Body of pancreas (tissue), 4 donors: ENCODE results near the gene ZBTB46. TPM values are rescaled to one million over a fixed set of nuclear protein-coding genes. Genes with fewer than 3 reads are reported as not detected.

Experiments used
- ATAC-seq: fragments of 150-250 bp; one replicate; pipeline ENCODE4 v1.9.1; 2016
- DNase-seq, 4 donors: peaks; one replicate each; pipeline ENCODE4 v3.0.0-alpha.2; 2019
- H3K27ac ChIP-seq, 4 donors: fragments of 200-600 bp; sonication (generic); 1 replicate in 3 of 4; 2 replicates in 1 of 4; pipeline versions ENCODE4 v1.5.1 to v1.6.1; 2016 to 2019; ENCODE audit warnings: mild to moderate bottlenecking in 1 of 4, mixed read lengths in 1 of 4, moderate library complexity in 1 of 4
- H3K27me3 ChIP-seq, 2 donors: fragments of 200-600 bp; sonication (generic); one replicate each; pipeline ENCODE4 v1.6.0; 2016; ENCODE audit warnings: mild to moderate bottlenecking in 1 of 2
- H3K36me3 ChIP-seq, 2 donors: fragments of 200-600 bp; sonication (generic); replicated peaks in 1 of 2; 2 replicates each; pipeline ENCODE4 v1.5.1; 2016; ENCODE audit warnings: low read depth in 2 of 2; ENCODE audit not compliant: insufficient read depth in 1 of 2
- H3K4me1 ChIP-seq: fragments of 200-600 bp; sonication (generic); one replicate; pipeline ENCODE4 v1.6.0; 2016
- H3K4me3 ChIP-seq, 2 donors: fragments of 200-600 bp; sonication (generic); 1 replicate in 1 of 2; 2 replicates in 1 of 2; pipeline ENCODE4 v1.5.1; 2016 to 2019
- H3K9me3 ChIP-seq, 3 donors: fragments of 200-600 bp; sonication (generic); 1 replicate in 2 of 3; 2 replicates in 1 of 3; pipeline ENCODE4 v1.5.1; 2016
- POLR2A ChIP-seq, 3 donors: fragments of 450-650 bp; IDR thresholded peaks; one replicate each; pipeline ENCODE4 v1.6.1; 2016; ENCODE audit warnings: antibody characterized with exemption in 3 of 3, mild to moderate bottlenecking in 2 of 3
- WGBS, 2 donors: methylation state at CpG; one replicate each; pipeline ENCODE4 v1.1.5; 2017; 5-methylcytosine and 5-hydroxymethylcytosine counted together
- intact Hi-C: fragments of 100-400 bp; cut with DNase I; formaldehyde crosslinking; loops from one replicate; pipeline ENCODE4 v1.15.1; 2023
- total RNA-seq, 2 donors: library from RNA; depleted of rRNA; stranded (reverse); fragments of >200 nt; gene quantifications; one replicate each; pipeline ENCODE4 v1.1.0, GENCODE V29; 2016
- TF ChIP-seq, protein P1 (sequence below), 7 experiments: fragments of 450-650 bp in 4 of 7; fragments of 200-600 bp in 3 of 7; sonication (generic) in 3 of 7; IDR thresholded peaks; one replicate each; pipeline ENCODE4 v1.5.1; 2016 to 2019; ENCODE audit warnings: antibody characterized with exemption in 7 of 7

Gene ZBTB46
- total RNA-seq, 2 donors from 2014 or later = 4.3 to 5.4 TPM

DNA sequence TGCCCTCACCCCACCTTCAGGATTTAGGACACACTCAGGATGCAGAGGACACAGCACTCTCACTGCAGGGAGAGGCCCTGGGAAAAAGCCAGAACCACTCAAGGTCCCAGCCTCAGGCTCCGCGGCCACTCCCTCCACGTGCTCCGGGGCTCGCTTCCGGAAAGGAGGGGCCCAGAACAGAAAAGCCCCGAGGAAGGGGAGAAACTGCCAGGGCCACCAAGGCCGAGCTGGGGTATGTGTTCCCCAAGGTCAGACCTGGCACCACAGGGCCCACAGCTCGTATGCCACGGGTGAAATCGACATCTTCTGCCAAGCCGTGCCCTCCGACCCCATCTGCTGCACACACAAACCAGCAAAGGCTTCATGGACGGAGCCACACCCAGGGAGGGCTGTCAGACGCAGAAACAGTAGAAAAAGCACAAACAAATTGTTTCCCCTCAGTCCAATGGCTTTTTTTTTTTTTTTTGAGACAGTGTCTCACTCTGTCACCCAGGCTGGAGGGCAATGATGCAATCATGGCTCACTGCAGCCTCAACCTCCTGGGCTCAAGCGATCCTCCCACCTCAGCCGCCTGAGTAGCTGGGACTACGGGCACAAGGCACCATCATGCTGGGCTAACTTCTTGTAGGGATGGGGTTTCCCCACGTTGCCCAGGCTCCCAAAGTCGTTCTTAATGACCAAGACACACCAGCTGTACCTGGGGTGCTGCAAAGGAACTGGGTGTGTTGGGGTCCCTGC is 58.1 kb downstream of the ZBTB46 start:
- no peak for DNase-seq
- Histone ChIP-seq H3K36me3 (no peaks in the 10 kb centered on the region), H3K9me3 (no peaks in the 10 kb centered on the region), H3K27me3 (no peaks in the 10 kb centered on the region), H3K27ac (no peak overlapping the region), H3K4me1 (no peaks in the 10 kb centered on the region), H3K4me3 (no peak overlapping the region)
- TF ChIP-seq, protein P1, sequence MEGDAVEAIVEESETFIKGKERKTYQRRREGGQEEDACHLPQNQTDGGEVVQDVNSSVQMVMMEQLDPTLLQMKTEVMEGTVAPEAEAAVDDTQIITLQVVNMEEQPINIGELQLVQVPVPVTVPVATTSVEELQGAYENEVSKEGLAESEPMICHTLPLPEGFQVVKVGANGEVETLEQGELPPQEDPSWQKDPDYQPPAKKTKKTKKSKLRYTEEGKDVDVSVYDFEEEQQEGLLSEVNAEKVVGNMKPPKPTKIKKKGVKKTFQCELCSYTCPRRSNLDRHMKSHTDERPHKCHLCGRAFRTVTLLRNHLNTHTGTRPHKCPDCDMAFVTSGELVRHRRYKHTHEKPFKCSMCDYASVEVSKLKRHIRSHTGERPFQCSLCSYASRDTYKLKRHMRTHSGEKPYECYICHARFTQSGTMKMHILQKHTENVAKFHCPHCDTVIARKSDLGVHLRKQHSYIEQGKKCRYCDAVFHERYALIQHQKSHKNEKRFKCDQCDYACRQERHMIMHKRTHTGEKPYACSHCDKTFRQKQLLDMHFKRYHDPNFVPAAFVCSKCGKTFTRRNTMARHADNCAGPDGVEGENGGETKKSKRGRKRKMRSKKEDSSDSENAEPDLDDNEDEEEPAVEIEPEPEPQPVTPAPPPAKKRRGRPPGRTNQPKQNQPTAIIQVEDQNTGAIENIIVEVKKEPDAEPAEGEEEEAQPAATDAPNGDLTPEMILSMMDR (IDR thresholded peaks at IDR 0.05) = no peak
- no peak for TF ChIP-seq POLR2A (IDR thresholded peaks at IDR 0.05)
- intact Hi-C loops = no loop called here
- no peak for ATAC-seq
- WGBS, 2 donors = 59 to 72% methylated on average over 12 to 18 of the region's 20 CpGs

DNA sequence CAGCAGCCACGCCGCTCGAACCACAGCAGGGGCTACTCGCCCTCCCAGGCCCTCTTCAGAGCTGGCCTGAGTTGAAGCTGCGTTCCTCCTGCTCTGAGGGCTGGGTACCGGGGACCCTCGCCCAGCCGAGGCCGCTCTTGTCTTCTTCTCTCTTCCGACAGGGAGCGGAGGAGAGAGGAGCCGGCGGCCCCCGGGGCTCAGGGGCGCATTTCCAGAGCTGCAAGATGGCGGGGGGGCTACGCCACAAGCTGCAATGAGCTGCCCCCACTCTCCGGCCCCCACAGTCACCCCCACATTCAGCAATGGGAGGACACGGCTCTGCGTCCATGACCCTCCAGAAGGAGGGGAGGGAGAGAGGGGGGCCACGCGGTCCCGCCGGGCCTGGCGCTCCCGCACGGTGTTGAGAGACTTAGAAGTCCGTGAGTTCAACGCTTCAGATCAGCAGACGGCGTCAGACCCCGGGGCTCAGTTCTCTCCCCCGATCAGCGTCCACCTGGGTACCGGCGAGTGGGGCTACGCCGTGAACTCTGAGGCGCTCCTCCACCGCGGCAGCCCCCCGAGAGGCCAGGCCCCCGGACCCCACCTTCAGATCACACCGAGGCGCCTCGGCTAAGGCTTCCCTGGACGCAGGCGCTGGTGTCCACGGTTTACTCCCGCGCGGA is 59.9 kb downstream of the ZBTB46 start:
- Histone ChIP-seq H3K4me3 (no peak overlapping the region), H3K27me3 (no peaks in the 10 kb centered on the region), H3K27ac (no peak overlapping the region), H3K9me3 (no peaks in the 10 kb centered on the region), H3K36me3 (peaks cover 0 to 2% of the 10 kb centered on the region in 2 donors), H3K4me1 (no peaks in the 10 kb centered on the region)
- no peak for DNase-seq
- intact Hi-C loops = no loop called here
- TF ChIP-seq, protein P1 (IDR thresholded peaks at IDR 0.05) = no peak
- no peak for TF ChIP-seq POLR2A (IDR thresholded peaks at IDR 0.05)
- 91 to 94% methylated on average over 20 to 40 of the region's 52 CpGs for WGBS, 2 donors
- ATAC-seq = no peak

DNA sequence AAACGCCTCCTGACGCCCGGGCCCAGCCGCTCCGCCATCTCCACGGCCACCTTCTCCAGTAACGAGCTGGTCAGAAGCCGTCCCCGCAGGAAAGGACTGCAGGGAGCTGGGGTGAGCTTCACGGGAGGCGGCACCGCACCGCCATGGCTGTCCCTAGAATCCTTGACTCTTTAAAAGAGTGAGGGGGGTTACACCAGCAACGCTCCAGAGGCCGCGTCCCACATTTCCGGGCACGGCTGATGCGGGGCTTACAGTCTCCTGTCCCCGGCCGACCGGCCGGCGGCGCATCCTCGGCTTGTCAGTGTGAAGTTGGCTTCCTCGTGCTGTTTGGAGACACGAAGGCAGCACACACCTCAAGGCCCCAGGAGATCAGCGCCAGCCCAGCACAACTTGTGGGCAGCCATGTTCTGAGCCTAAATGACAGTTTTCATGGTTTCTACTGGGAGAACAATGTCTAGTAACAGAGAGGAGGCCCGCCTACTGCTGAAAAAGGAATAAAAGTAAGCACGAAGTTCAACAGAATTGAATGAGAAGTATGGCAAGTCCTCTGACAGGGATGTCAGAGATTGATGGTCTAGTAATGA is 61.1 kb downstream of the ZBTB46 start:
- no peak overlapping the region for H3K27ac ChIP-seq
- ATAC-seq (no peak), DNase-seq (no peak)
- H3K9me3 ChIP-seq = no peaks in the 10 kb centered on the region
- intact Hi-C loops = no loop called here
- peaks cover 0 to 2% of the 10 kb centered on the region in 2 donors for H3K36me3 ChIP-seq
- TF ChIP-seq, protein P1 (IDR thresholded peaks at IDR 0.05) = no peak
- TF ChIP-seq POLR2A (IDR thresholded peaks at IDR 0.05) = no peak
- WGBS, 2 donors = 89 to 91% methylated on average over 26 to 31 of the region's 31 CpGs
- H3K4me1 ChIP-seq = no peaks in the 10 kb centered on the region
- no peak overlapping the region for H3K4me3 ChIP-seq
- H3K27me3 ChIP-seq = no peaks in the 10 kb centered on the region

- no peak for DNase-seq
- 86 to 92% methylated on average over 8 to 26 of the region's 26 CpGs for WGBS, 2 donors
- TF ChIP-seq, protein P1 (IDR thresholded peaks at IDR 0.05) = no peak
- no peak for TF ChIP-seq POLR2A (IDR thresholded peaks at IDR 0.05)
- peaks cover 0 to 2% of the 10 kb centered on the region in 2 donors for H3K36me3 ChIP-seq
- intact Hi-C loops = no loop called here
- H3K4me1 ChIP-seq = no peaks in the 10 kb centered on the region
- H3K9me3 ChIP-seq = no peaks in the 10 kb centered on the region
- ATAC-seq = no peak
- H3K27ac ChIP-seq = no peak overlapping the region
- no peak overlapping the region for H3K4me3 ChIP-seq
- H3K27me3 ChIP-seq = no peaks in the 10 kb centered on the region
Observed at GRCh38 chr20:63768591-63769515, 62.2 kb downstream of the ZBTB46 start.
